Right ventricle myocardium superior (tissue), 1 donor: ENCODE data around the gene CYB5R3. TPM values are rescaled to one million over a fixed set of nuclear protein-coding genes. Genes with fewer than 3 reads are reported as not detected.

Experiments
- total RNA-seq: library from RNA; stranded (reverse); fragmentation: NEBNext Ultra II Directional; extraction: Animal tissue kit (Norgen Biotek cat#: 25700); gene quantifications from one replicate; pipeline ENCODE4 v1.2.1, GENCODE V29; 2021
- donor health status: DM: no; HTN: yes; CAD: no; lungs with severe emphysema.

CYB5R3 gene
- total RNA-seq, 1 donor from 2014 or later: 216 TPM

Other genes starting within 250 kb of the CYB5R3 start
- 1.9 TPM for gene NFAM1, start 217.0 kb downstream of the CYB5R3 start, total RNA-seq
- gene RRP7A, start 129.6 kb downstream of the CYB5R3 start, total RNA-seq: 14.3 TPM
- gene SERHL2, start 95.4 kb downstream of the CYB5R3 start, total RNA-seq: 2.4 TPM
- gene POLDIP3, start 34.5 kb downstream of the CYB5R3 start, total RNA-seq: 32.1 TPM
- gene ATP5MGL, start 8.8 kb downstream of the CYB5R3 start, total RNA-seq: 0.38 TPM
- gene A4GALT, start 71.5 kb upstream of the CYB5R3 start, total RNA-seq: 76.1 TPM
- gene ARFGAP3, start 207.9 kb upstream of the CYB5R3 start, total RNA-seq: 22.4 TPM